ENCODE data around the gene IL20RA. TPM values are rescaled to one million over a fixed set of nuclear protein-coding genes. Genes with fewer than 3 reads are reported as not detected.
A peak's percentile ranks its signal among the peaks of the same experiment; 100 is the strongest.

Gene IL20RA
- total and polyA plus RNA-seq, 2 of the 8 experiments (the other 6 are each of a cell fraction or from before 2014, with no cell fraction given), result 1.3 to 1.7 TPM

- WGBS, 2 experiments (ENCODE audit: extremely low coverage in 1 of 2, insufficient coverage in 1 of 2, insufficient read length in 1 of 2, insufficient replicate concordance in 2 of 2, low coverage in 1 of 2, low lambda C conversion rate in 2 of 2, missing lambda C conversion rate in 1 of 2), result 20% methylated on average over 14 of the region's 14 CpGs; no CpG with 5 or more reads in 1 of the 2 experiments
- DNase-seq (ENCODE audit: low read depth in 1 of 2, low spot score in 2 of 2), result peak; percentile 65 to 70
- no peak for TF ChIP-seq SP4 (IDR thresholded peaks at IDR 0.05; ENCODE audit: low read length)
- TF ChIP-seq YY1 (IDR thresholded peaks at IDR 0.05; ENCODE audit: low read depth, low read length), result no peak
- TF ChIP-seq POLR2AphosphoS5 (IDR thresholded peaks at IDR 0.05; ENCODE audit: low read depth, low read length), result no peak
- TF ChIP-seq EZH2 (IDR thresholded peaks at IDR 0.05; ENCODE audit: low read depth, low read length, severe bottlenecking), result no peak
- TF ChIP-seq JUN (IDR thresholded peaks at IDR 0.05; ENCODE audit: low read depth, low read length), result no peak
- peak in 1 of 2 experiments; percentile 56; a peak in 1 of 4 replicates for TF ChIP-seq HDAC2 (IDR thresholded peaks at IDR 0.05; ENCODE audit: borderline replicate concordance in 1 of 2, low read depth in 2 of 2, low read length in 2 of 2)
- no peak for TF ChIP-seq ATF2 (IDR thresholded peaks at IDR 0.05; ENCODE audit: low read length)
- TF ChIP-seq CBX8 (IDR thresholded peaks at IDR 0.05; ENCODE audit: borderline replicate concordance, low read depth, low read length), result no peak
Observed at GRCh38 chr6:136956590-136957544, 87.9 kb downstream of the IL20RA start.

More at GRCh38 chr6:136956590-136957544, 87.9 kb downstream of the IL20RA start:
- Histone ChIP-seq H3K9me3 (ENCODE audit: insufficient read depth in 2 of 2, low read depth in 1 of 2, low read length in 1 of 2) (no peaks in the 10 kb centered on the region), H2BK120ac (replicated peaks; ENCODE audit: low read depth, low read length) (peak overlapping the region; percentile 56), H4K20me1 (replicated peaks in 1 of 2; ENCODE audit: control insufficient read depth in 1 of 2, insufficient read depth in 2 of 2, low read length in 2 of 2) (no peaks in the 10 kb centered on the region), H3K79me2 (ENCODE audit: control insufficient read depth in 1 of 2, insufficient read depth in 2 of 2, low read length in 2 of 2) (no peaks in the 10 kb centered on the region), H3K23ac (ENCODE audit: insufficient read length) (no peak overlapping the region), H3K23me2 (ENCODE audit: low read depth, low read length) (no peaks in the 10 kb centered on the region), H3K79me1 (ENCODE audit: low read depth, low read length) (no peaks in the 10 kb centered on the region), H3K4ac (replicated peaks; ENCODE audit: insufficient read length, low read depth, low read length) (no peak overlapping the region), H3K14ac (ENCODE audit: insufficient read length) (no peak overlapping the region), H2AFZ (ENCODE audit: low read length) (no peak overlapping the region), H2BK5ac (ENCODE audit: low read depth, low read length) (peak overlapping the region; percentile 94), H3K18ac (ENCODE audit: extremely low read depth, low read length) (peak overlapping the region; percentile 71; the same call in 1 of the 2 replicates), H2AK5ac (ENCODE audit: low read depth, low read length) (no peak overlapping the region), H2BK12ac (ENCODE audit: low read depth, low read length) (peak overlapping the region; percentile 83), H3K4me1 (replicated peaks in 1 of 4; ENCODE audit: control insufficient read depth in 3 of 4, insufficient read depth in 4 of 4, low read length in 3 of 4) (peaks cover 0 to 33% (median 16%) of the 10 kb centered on the region in 4 experiments; a peak in 6 of 7 replicates), H3K9ac (replicated peaks in 1 of 4; ENCODE audit: extremely low read depth in 1 of 4, low read depth in 3 of 4, low read length in 3 of 4) (no peak overlapping the region), H3K56ac (replicated peaks; ENCODE audit: insufficient read length, low read depth, low read length) (no peak overlapping the region), H3K27ac (ENCODE audit: low read depth, low read length) (peak overlapping the region; percentile 35; the same call in 1 of the 2 replicates), H4K91ac (replicated peaks; ENCODE audit: insufficient read length, low read length) (peak overlapping the region; percentile 89), H3K4me2 (ENCODE audit: insufficient read depth in 1 of 2, low read depth in 2 of 2, low read length in 2 of 2) (peak overlapping the region; percentile 17 to 36), H3K4me3 (ENCODE audit: extremely low read depth in 1 of 4, insufficient read depth in 2 of 4, low read depth in 3 of 4, low read length in 4 of 4) (peak overlapping the region in 1 of 4 experiments; percentile 1; a peak in 1 of 8 replicates), H2BK20ac (ENCODE audit: low read length) (no peak overlapping the region), H3K36me3 (ENCODE audit: control insufficient read depth in 2 of 4, insufficient read depth in 4 of 4, low read length in 3 of 4) (no peaks in the 10 kb centered on the region), H4K5ac (ENCODE audit: insufficient read length, low read depth, low read length) (peak overlapping the region; percentile 51), H3K27me3 (replicated peaks in 1 of 4; ENCODE audit: control insufficient read depth in 3 of 4, extremely low read depth in 1 of 4, insufficient read depth in 3 of 4, low read length in 3 of 4) (no peaks in the 10 kb centered on the region), H2BK15ac (ENCODE audit: low read length) (no peak overlapping the region), H4K8ac (ENCODE audit: extremely low read depth, insufficient read depth, low read length) (no peak overlapping the region)
- ChIA-PET CTCF (ENCODE audit: partially characterized antibody) (interaction anchor here (0.5 to 5.1 kb wide), 12 partner anchors 9 to 785 kb away, joined by 3 to 41 read pairs (median 4); no protein-coding TSS in a partner anchor), POLR2A (ENCODE audit: partially characterized antibody) (interaction anchor here (0.5 to 4.6 kb wide), 13 partner anchors 10 to 1271 kb away, joined by 3 to 26 read pairs (median 3); partner anchors contain the start of genes IL20RA and SLC35D3)
- peak; percentile 78 for FAIRE-seq
